ENCODE results near the gene ADGRG6.

- TF ChIP-seq POLR2A (IDR thresholded peaks at IDR 0.05; ENCODE audit: low read depth, low read length) (no peak), POU2F2 (IDR thresholded peaks at IDR 0.05; ENCODE audit: low read depth, low read length) (no peak)
Measured at GRCh38 chr6:142300302-142300701, 1.5 kb upstream of the ADGRG6 start.
